IPS DF 19.7 (cell line): ENCODE data around the gene S100A12.

ENCODE experiments used
- DNase-seq: peaks from one replicate; pipeline ENCODE4 v3.0.0-alpha.2; 2013; ENCODE audit warnings: low read depth, low spot score

S100A12 gene

DNA sequence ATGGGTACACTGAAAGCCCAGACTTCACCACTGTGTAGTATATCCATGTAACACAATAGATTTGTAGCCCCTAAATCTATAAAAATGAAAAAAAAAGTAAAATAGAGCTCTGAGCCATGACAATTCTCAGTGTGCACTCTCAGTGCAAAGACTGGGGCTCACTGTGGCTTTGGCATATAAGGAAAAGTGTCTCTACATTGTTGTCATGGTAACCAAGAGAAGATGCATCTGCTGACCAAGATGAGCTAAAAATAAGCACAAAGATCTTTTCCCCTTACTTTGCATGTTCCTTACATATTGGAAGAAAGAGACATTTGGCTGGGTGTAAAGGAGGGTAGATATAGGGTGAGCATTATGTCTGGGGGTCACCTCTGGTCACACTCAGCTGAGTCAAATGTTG, 38.8 kb downstream of the S100A12 start:
- DNase-seq = no peak

- no peak for DNase-seq
Measured at GRCh38 chr1:153333902-153334301, 41.5 kb downstream of the S100A12 start.

- no peak for DNase-seq
Measured at GRCh38 chr1:153324912-153325311, 50.5 kb downstream of the S100A12 start.
